Lower leg skin (tissue), 4 donors: ENCODE results near the gene KANTR. TPM values are rescaled to one million over a fixed set of nuclear protein-coding genes. Genes with fewer than 3 reads are reported as not detected.
A peak's percentile ranks its signal among the peaks of the same experiment; 100 is the strongest.

Source experiments
- DNase-seq, 2 donors: peaks; one replicate each; pipeline ENCODE4 v3.0.0-alpha.2; 2019; ENCODE audit warnings: low spot score in 2 of 2
- H3K4me3 ChIP-seq: fragments of 200-600 bp; sonication (generic); 2 replicates; pipeline ENCODE4 v1.5.1; 2017; ENCODE audit warnings: mild to moderate bottlenecking, low read depth; ENCODE audit not compliant: poor library complexity, severe bottlenecking
- POLR2A ChIP-seq, 2 donors: fragments of 450-650 bp; IDR thresholded peaks; one replicate each; pipeline ENCODE4 v1.6.1; 2016 to 2017; ENCODE audit warnings: antibody characterized with exemption in 2 of 2, mild to moderate bottlenecking in 1 of 2, moderate library complexity in 1 of 2
- WGBS, 2 donors: methylation state at CpG; one replicate each; pipeline ENCODE4 v1.1.5; 2018; 5-methylcytosine and 5-hydroxymethylcytosine counted together
- intact Hi-C: fragments of 100-400 bp; cut with DNase I; formaldehyde crosslinking; loops from one replicate; pipeline ENCODE4 v1.15.0; 2023; ENCODE audit warnings: low total_unique reads
- total RNA-seq, 4 donors: library from RNA; depleted of rRNA; stranded (reverse); fragments of >200 nt; gene quantifications; one replicate each; pipeline ENCODE4 v1.1.0, GENCODE V29; 2016
- TF ChIP-seq, protein P1 (sequence below), 3 donors: fragments of 450-650 bp; IDR thresholded peaks; one replicate each; pipeline ENCODE4 v1.5.1; 2016; ENCODE audit warnings: antibody characterized with exemption in 3 of 3, mild to moderate bottlenecking in 3 of 3, moderate library complexity in 2 of 3

KANTR gene
- total RNA-seq, 4 donors from 2014 or later = 12.5 to 28.1 (median 21.8) TPM

DNA sequence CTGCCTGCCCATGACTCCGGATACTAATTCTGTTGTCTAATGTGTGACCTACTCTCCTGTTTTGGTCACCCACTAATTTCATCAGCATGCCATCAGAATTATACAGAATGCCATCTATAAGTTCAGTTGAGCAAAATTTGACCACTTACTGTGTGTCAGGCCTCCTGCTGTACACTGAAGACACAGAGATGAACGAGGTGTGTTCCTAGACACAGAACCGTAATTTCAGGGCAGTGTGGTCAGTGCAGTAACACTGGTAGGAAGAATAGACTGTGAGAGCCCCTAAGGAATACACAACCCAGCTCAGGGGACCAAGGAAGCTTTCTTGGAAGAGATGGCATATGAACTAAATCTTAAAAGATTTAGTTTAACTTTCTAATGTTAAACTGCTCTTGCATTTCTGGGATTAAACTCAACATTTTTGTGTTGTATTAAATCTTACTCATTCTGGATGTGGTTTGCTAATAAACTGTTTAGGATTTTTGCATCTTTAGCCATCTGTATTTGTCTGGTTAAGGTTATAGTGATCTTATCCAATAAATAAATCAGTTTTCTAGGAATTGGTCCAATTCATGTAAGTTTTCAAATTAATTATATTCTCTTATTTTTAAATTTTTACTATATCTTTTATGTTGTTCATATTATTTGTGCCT lies 34.3 kb downstream of the KANTR start:
- no peak overlapping the region for H3K4me3 ChIP-seq
- DNase-seq = no peak
- TF ChIP-seq POLR2A (IDR thresholded peaks at IDR 0.05) = no peak
- TF ChIP-seq, protein P1, sequence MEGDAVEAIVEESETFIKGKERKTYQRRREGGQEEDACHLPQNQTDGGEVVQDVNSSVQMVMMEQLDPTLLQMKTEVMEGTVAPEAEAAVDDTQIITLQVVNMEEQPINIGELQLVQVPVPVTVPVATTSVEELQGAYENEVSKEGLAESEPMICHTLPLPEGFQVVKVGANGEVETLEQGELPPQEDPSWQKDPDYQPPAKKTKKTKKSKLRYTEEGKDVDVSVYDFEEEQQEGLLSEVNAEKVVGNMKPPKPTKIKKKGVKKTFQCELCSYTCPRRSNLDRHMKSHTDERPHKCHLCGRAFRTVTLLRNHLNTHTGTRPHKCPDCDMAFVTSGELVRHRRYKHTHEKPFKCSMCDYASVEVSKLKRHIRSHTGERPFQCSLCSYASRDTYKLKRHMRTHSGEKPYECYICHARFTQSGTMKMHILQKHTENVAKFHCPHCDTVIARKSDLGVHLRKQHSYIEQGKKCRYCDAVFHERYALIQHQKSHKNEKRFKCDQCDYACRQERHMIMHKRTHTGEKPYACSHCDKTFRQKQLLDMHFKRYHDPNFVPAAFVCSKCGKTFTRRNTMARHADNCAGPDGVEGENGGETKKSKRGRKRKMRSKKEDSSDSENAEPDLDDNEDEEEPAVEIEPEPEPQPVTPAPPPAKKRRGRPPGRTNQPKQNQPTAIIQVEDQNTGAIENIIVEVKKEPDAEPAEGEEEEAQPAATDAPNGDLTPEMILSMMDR (IDR thresholded peaks at IDR 0.05) = no peak
- intact Hi-C loops = no loop called here
- 79 to 89% methylated on average over 3 of the region's 3 CpGs for WGBS, 2 donors

DNA sequence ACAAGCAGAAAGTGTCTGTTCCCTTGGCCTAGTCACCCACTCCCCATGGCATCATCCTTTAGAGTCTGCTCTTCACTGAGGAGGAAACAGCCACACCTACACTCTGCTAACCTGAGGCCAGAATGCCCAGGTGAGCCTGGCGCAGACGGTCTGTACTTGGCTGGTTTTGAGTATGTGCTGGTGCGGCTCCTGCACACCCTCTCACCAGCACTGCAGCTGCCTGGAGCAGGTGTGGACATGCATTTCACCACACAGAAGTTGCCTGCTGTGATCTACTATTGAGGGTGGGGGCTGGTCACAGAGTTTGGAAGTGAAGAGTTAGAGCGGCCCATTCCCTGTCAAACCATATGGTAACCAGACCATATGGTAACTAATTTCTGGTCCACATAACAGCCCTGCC lies 39.5 kb downstream of the KANTR start:
- peak in 1 of 2 donors; percentile 34 for DNase-seq
- no peak overlapping the region for H3K4me3 ChIP-seq
- 60 to 67% methylated on average over 1 to 4 of the region's 4 CpGs for WGBS, 2 donors
- no peak for TF ChIP-seq POLR2A (IDR thresholded peaks at IDR 0.05)
- TF ChIP-seq, protein P1 (IDR thresholded peaks at IDR 0.05) = no peak
- intact Hi-C loops = no loop called here

DNA sequence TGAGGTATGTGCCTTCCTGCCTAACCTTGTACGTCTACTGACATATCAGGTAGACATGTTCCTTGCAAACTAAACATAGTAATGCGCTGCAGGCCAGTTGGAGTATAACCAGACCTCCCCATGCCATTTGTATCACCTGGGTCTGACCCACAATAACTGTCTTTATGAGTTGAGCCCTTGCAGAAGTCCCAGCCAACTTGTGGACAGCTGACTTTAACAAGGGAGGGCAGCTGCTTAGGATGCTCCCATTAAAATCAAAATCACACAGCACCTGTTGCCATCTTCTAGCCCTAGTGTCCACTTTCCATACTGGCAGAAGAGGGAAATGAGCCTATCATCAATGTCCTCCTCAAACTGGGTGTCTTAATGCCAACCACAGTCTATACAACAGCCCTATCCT lies 41.6 kb downstream of the KANTR start:
- no peak for DNase-seq
- intact Hi-C loops = no loop called here
- H3K4me3 ChIP-seq = no peak overlapping the region
- no peak for TF ChIP-seq POLR2A (IDR thresholded peaks at IDR 0.05)
- TF ChIP-seq, protein P1 (IDR thresholded peaks at IDR 0.05) = no peak
- WGBS, 2 donors = 72 to 96% methylated on average over 2 of the region's 2 CpGs

DNA sequence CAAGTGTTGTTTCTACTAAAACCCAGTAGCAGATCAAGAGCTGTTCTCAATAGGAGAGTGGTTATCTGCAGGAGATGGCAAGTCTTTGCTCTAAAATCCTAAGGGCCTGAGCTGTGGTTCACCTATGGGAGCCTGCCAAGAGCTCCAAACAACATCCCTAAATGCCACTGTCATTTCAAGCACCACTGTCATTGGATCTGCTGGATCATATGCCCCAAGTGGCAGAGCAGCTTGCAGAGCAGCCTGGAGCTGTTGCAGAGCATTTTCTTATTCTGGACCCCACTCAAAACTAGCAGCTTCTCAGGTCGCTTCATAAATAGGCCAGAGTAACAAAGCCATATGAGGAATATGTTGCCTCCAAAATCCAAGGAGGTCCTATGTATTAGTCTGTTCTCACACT lies 59.6 kb downstream of the KANTR start:
- WGBS, 2 donors = 95 to 100% methylated on average over 1 of the region's 1 CpG
- no peak for DNase-seq
- TF ChIP-seq, protein P1 (IDR thresholded peaks at IDR 0.05) = no peak
- TF ChIP-seq POLR2A (IDR thresholded peaks at IDR 0.05) = no peak
- intact Hi-C loops = no loop called here
- no peak overlapping the region for H3K4me3 ChIP-seq

DNA sequence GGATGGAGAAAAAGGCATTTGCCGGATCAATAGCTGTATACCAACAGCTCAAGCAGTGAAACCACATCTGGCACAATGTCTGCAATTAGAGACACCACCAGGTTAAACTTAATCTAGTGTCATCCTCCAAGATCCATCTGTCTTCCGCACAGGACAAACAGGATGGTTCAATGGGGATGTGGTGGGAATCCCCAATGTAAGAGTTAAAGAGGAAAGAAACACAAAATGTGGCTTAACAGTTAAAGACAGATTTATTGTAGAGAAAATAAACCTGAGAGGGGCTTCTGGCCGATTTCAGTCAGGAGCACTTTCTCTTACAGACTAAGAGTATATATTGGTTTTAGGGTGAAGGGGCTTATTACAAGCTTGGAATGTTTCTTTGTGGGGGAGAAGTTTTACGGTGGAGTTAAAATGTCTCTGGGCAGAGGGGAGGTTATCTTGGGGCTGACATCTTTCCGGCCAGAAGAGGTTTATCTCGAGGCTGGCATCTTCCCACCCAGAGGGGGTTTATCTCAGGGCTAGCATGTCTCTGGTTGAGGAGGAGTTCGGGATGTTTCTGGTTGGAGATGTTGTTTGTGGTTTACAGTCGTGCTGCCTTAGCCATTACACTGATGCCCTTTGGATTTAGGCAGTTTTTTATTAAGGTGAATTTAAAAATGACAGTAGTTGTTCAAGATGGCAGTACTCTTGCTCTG lies 61.7 kb downstream of the KANTR start:
- 84 to 94% methylated on average over 8 of the region's 8 CpGs for WGBS, 2 donors
- no peak for DNase-seq
- intact Hi-C loops = no loop called here
- TF ChIP-seq POLR2A (IDR thresholded peaks at IDR 0.05) = no peak
- H3K4me3 ChIP-seq = no peak overlapping the region

DNA sequence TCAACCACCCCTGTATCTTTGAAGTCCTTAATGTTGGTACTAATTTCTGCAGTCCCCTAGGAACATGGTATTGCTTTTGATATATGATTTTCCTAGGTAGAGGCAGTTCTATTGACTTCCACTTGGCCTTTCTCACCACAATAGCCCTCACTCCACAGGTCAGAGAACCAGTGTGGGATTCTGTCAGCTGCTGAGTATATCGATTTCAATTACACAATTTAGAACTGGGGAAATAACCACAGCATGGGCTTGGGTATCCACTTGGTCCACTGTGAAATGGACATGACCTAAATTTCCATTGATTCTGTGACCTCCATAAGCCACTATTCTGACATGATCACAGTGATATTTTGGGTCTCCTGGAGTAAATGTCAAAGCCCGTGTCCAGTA lies 62.3 kb downstream of the KANTR start:
- no peak for TF ChIP-seq POLR2A (IDR thresholded peaks at IDR 0.05)
- TF ChIP-seq, protein P1 (IDR thresholded peaks at IDR 0.05) = no peak
- intact Hi-C loops = no loop called here
- no peak for DNase-seq
- WGBS, 2 donors = 91% methylated on average over 2 of the region's 2 CpGs
- no peak overlapping the region for H3K4me3 ChIP-seq
